Esophagus squamous epithelium (tissue), 4 donors: Measurements from ENCODE around the gene KCNK10.

Source experiments
- CTCF ChIP-seq, 6 experiments: fragments of 450-650 bp in 4 of 6; fragments of 200-600 bp in 2 of 6; sonication (generic) in 2 of 6; IDR thresholded peaks; one replicate each; pipeline ENCODE4 v1.5.1; 2016 to 2019; ENCODE audit warnings: antibody characterized with exemption in 6 of 6, mild to moderate bottlenecking in 4 of 6, moderate library complexity in 4 of 6
- POLR2A ChIP-seq, 4 donors: fragments of 450-650 bp; IDR thresholded peaks; one replicate each; pipeline ENCODE4 v1.6.1; 2017; ENCODE audit warnings: antibody characterized with exemption in 4 of 4, mild to moderate bottlenecking in 4 of 4, moderate library complexity in 3 of 4

- TF ChIP-seq POLR2A (IDR thresholded peaks at IDR 0.05) (no peak), CTCF (IDR thresholded peaks at IDR 0.05) (no peak)
Measured at GRCh38 chr14:88289996-88290395, 33.1 kb downstream of the KCNK10 start.
